Activated naive CD8-positive, alpha-beta T cell treated with anti-CD3 and anti-CD28 coated beads, Interleukin-2, amount 10 ng/mL, durations not matched to agents 7 days and 5 days (primary cell): Measurements from ENCODE around the gene FSIP1. TPM values are rescaled to one million over a fixed set of nuclear protein-coding genes. Genes with fewer than 3 reads are reported as not detected.

Source experiments
- ATAC-seq: fragments of 150-1000 bp; cut with Tn5 transposase; one replicate; pipeline ENCODE4 v1.10.0; 2021; ENCODE audit warnings: low read depth, moderate library complexity
- POLR2A ChIA-PET: fragments of 350-600 bp; sonication (Branson Sonifier 250); formaldehyde crosslinking; loops from one replicate; lab custom pipeline; 2021; ENCODE audit warnings: antibody characterized with exemption; lab: Charles Lee
- DNase-seq: peaks from one replicate; pipeline ENCODE4 v3.0.0; 2021
- H3K27ac Mint-ChIP-seq: one replicate; pipeline ENCODE4 v1.8.0; 2022; ENCODE audit warnings: mild to moderate bottlenecking, mixed read lengths
- H3K27me3 Mint-ChIP-seq: one replicate; pipeline ENCODE4 v1.8.0; 2022; ENCODE audit warnings: mild to moderate bottlenecking, moderate library complexity, mixed read lengths
- H3K36me3 Mint-ChIP-seq: one replicate; pipeline ENCODE4 v1.8.0; 2021; ENCODE audit warnings: mild to moderate bottlenecking, mixed read lengths
- H3K4me1 Mint-ChIP-seq: one replicate; pipeline ENCODE4 v1.8.0; 2021; ENCODE audit warnings: mixed read lengths
- H3K4me3 Mint-ChIP-seq: one replicate; pipeline ENCODE4 v1.8.0; 2022; ENCODE audit warnings: mild to moderate bottlenecking, moderate library complexity, mixed read lengths
- H3K9me3 Mint-ChIP-seq: one replicate; pipeline ENCODE4 v1.8.0; 2021; ENCODE audit warnings: mixed read lengths
- total RNA-seq, 2 experiments: library from RNA; stranded (reverse); gene quantifications; one replicate each; pipeline ENCODE4 v1.2.3, GENCODE V29; 2021

Gene FSIP1
- total RNA-seq, 2 experiments from 2014 or later, result 0.68 to 0.75 TPM

DNA sequence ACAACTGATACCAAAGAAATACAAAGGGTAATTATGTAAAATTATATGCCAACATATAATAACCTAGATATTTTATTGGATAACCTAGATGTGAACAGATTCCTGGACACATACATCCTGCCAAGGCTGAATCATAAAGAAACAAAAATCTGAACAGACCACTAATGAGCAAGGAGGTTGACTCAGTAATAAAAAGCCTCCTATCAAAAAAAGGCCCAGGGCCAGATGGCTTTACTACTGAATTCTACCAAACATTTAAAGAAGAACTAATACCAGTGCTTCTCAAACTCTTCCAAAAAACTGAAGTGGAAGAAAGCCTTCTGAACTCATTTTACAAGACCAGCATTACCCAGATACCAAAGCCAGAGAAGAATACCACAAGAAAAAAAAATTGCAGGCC, 169.4 kb downstream of the FSIP1 start:
- ATAC-seq (no peak), DNase-seq (no peak)
- H3K36me3 Mint-ChIP-seq, result peaks cover 10% of the 10 kb centered on the region
- POLR2A ChIA-PET, result no interaction called here
- H3K4me3 Mint-ChIP-seq, result no peak overlapping the region
- peaks cover 17% of the 10 kb centered on the region for H3K9me3 Mint-ChIP-seq
- no peak overlapping the region for H3K27ac Mint-ChIP-seq
- H3K27me3 Mint-ChIP-seq, result no peaks in the 10 kb centered on the region
- H3K4me1 Mint-ChIP-seq, result peaks cover 5% of the 10 kb centered on the region

DNA sequence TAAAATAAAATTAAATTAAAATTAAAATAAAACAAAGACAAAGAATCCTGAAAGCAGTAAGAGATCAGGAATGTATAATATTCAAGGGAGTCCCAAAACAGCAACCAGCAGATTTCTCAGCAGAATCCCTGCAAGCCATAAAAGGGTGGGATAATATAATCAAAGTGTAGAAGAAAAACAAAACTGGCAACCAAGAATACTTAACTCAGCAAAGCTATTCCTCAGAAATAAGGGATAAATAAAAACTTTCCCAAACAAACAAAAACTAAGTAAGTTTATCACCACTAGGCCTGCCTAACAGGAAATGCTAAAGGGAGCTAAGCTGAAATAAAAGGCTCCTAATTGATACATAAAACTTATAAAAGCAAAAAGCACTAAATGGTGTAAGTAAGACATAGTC, 172.0 kb downstream of the FSIP1 start:
- Mint-ChIP-seq H3K4me3 (no peak overlapping the region), H3K27ac (no peak overlapping the region), H3K27me3 (no peaks in the 10 kb centered on the region), H3K9me3 (peaks cover 16% of the 10 kb centered on the region), H3K36me3 (peaks cover 12% of the 10 kb centered on the region), H3K4me1 (peaks cover 6% of the 10 kb centered on the region)
- POLR2A ChIA-PET, result no interaction called here
- DNase-seq (no peak), ATAC-seq (no peak)

DNA sequence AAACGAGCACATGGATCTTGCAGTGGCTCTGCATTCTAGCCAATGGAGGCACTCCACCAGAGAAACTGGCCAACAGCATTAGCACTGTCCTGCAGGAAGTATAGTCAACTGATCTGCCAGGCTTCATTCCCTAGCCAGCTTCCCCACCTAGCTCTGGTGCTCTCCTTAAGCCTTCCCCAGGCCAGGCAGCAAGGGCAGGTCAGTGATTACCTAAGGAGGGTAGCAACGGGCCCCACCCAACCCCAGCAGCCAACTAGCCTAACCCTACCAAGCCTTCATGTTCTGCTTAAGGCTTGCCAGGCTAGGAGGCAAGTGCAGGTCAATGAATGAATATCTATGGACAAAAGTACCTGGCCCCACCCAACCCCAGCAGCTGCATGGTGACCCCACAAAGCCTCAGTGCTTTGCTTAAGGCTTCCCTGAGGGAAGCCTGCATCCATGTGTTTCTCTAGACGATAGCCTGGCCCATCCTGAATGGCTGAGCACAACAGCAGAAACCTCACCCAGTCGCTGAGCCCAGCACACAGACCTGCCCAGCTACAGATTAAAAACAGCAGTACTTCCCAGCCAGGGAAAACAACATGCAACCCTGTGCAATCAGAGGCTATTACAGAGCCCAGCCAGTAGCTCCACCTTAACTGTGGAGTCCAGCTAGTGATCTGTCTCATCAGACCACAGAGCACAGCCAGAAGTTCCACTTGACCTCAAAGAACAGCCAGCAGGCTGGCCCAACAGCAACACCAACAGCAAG, 173.3 kb downstream of the FSIP1 start:
- DNase-seq, result no peak
- peaks cover 12% of the 10 kb centered on the region for H3K36me3 Mint-ChIP-seq
- peaks cover 16% of the 10 kb centered on the region for H3K9me3 Mint-ChIP-seq
- POLR2A ChIA-PET, result interaction anchor here (1.0 kb wide), 1 partner anchor 15 kb away, joined by 3 read pairs; no protein-coding TSS in a partner anchor
- ATAC-seq, result no peak
- H3K27me3 Mint-ChIP-seq, result no peaks in the 10 kb centered on the region
- no peak overlapping the region for H3K27ac Mint-ChIP-seq
- H3K4me3 Mint-ChIP-seq, result no peak overlapping the region
- peaks cover 6% of the 10 kb centered on the region for H3K4me1 Mint-ChIP-seq

DNA sequence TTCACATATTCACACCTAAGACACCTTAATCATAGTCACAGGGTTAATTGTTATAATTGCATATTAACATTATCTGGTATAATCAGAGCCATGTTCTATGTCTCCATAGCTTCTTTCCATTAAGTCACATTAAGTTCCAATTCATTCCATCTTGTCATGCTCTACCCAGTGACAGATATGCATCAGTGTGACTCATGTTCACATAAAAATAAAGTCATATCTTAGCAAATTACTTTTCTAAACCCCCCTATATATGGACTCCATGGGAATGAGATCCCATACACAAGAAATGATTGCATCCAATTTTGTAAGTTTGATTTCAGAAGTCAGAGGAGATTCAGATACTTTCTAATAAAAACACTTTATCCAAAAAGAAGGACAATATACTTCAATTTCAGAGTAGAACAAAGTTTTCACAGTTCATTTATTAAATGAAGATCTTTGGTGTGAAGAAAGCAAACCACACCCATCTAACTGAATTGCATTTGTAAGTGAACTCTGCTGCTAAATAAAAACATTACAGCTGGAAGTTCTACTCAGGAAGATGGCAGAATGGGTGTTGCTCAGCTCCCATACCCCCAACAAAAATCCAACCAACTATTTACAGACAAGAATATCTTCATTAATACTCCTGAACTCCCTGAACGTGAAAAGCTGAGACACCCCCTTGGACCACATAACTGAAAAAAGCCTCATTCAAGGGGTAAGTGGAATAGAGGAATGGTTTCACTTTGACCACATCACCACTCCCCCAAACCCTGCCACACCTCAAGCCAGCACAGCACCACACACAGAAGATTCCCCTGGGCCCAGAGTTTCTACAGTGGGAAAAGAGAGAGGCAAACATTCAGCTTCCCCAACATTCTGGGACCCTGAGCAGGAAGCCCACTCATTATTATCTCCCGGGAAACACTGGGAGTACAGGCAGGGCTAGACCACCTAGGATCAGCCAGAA, 174.2 kb downstream of the FSIP1 start:
- peaks cover 6% of the 10 kb centered on the region for H3K4me1 Mint-ChIP-seq
- DNase-seq, result no peak
- H3K9me3 Mint-ChIP-seq, result peaks cover 12% of the 10 kb centered on the region
- no peaks in the 10 kb centered on the region for H3K27me3 Mint-ChIP-seq
- no peak for ATAC-seq
- H3K27ac Mint-ChIP-seq, result no peak overlapping the region
- peaks cover 8% of the 10 kb centered on the region for H3K36me3 Mint-ChIP-seq
- no peak overlapping the region for H3K4me3 Mint-ChIP-seq
- POLR2A ChIA-PET, result interaction anchor here (1.0 kb wide), 1 partner anchor 15 kb away, joined by 3 read pairs; no protein-coding TSS in a partner anchor

DNA sequence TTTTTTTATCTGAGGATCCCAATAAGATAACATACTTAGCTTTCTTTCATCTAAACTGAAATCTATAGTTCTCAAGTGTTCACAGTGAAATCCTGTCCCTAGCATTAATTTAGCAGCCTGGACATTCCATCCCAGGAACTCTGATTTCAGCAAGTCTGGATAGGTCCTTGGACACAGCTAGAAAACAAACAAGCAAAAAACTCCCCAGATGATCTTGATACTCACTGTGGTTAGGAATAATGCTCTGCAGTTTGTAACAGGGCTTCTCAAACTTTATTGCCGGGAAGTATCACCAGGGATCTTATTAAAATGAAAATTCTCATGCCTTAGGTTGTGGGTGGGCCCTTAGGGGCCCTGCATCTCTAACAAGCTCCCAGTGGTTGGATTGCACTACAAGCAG, 177.5 kb downstream of the FSIP1 start:
- Mint-ChIP-seq H3K27ac (no peak overlapping the region), H3K27me3 (no peaks in the 10 kb centered on the region), H3K36me3 (peaks cover 2% of the 10 kb centered on the region), H3K4me3 (no peak overlapping the region), H3K9me3 (peaks cover 4% of the 10 kb centered on the region), H3K4me1 (peaks cover 6% of the 10 kb centered on the region)
- ATAC-seq (no peak), DNase-seq (no peak)
- POLR2A ChIA-PET, result no interaction called here

DNA sequence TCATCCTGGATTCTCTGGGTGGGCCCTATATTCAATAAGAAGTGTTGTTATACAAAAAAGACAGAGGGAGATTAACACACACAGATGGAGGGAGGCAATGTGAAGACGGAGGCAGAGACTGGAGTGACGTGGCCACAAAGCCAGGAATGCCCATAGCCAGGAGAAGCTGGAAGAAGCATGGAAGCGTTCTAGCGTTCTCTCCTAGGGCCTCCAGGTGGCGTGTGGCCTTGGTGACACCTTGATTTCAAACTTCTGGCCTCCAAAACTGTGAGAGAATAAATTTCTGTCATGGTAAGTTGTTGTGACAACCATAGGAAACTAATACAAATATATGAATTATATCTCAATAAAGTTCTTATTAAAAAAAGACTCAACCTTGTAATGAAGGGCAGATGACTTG, 180.5 kb downstream of the FSIP1 start:
- no peaks in the 10 kb centered on the region for H3K36me3 Mint-ChIP-seq
- H3K27me3 Mint-ChIP-seq, result peaks cover 3% of the 10 kb centered on the region
- POLR2A ChIA-PET, result no interaction called here
- ATAC-seq (no peak), DNase-seq (no peak)
- H3K27ac Mint-ChIP-seq, result no peak overlapping the region
- H3K4me1 Mint-ChIP-seq, result no peaks in the 10 kb centered on the region
- H3K9me3 Mint-ChIP-seq, result no peaks in the 10 kb centered on the region
- H3K4me3 Mint-ChIP-seq, result no peak overlapping the region

DNA sequence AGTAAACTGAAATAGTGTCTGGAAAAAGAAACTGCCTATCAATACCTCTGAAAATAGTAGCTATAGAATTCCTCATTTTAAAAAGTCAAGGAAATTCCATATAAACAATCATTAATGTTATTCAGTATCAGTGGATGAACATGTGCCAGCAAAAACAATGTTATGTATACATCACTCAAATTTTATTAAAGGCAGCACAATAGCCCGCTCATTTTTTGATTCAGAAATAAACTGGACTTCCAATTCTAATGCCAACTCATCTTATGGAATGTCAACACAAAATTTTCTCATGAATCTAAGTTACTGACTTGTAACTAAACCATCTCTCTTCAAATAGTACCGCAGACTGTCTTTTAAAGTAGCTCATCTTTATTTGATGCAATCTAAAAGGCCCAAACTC, 182.8 kb downstream of the FSIP1 start:
- Mint-ChIP-seq H3K27ac (no peak overlapping the region), H3K4me3 (no peak overlapping the region), H3K9me3 (no peaks in the 10 kb centered on the region), H3K4me1 (no peaks in the 10 kb centered on the region), H3K27me3 (peaks cover 3% of the 10 kb centered on the region), H3K36me3 (no peaks in the 10 kb centered on the region)
- POLR2A ChIA-PET, result no interaction called here
- DNase-seq (no peak), ATAC-seq (no peak)

DNA sequence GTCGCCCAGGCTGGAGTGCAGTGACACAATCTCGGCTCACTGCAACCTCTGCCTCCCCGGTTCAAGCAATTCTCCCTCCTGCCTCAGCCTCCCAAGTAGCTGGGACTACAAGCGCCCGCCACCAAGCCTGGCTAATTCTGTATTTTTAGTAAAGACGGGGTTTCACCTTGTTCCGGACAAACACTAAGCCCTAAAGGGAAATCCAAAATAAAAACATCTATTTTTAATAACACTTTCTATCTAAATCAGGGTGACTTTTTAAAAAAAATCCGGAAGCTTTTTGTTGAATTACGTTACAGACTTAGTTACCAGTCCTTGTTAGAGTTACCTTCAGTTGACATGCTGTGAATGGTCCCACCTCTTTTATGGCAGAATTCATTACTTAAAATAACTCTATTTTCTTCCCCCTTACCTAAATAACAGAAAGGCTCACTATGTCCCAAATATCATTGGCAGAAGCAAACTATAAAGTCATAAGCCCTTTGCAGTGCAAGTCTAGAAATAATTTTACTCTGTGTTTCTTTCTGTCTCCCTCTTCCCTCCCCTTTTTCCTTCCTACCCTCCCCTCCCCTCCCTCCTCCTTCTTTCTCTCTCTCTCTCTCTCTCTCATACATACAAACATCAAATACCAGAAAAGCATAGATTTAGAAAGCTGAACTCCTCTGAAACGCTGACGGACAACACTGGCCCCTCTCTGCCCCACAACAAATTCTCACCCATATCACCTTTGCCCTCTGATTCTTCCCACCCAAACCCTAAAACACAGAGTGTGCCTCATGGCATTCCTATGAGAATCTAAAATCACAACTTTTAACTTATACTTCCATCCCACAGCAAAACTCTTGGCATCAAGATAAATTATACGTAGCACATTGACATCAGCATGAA, 183.4 kb downstream of the FSIP1 start:
- POLR2A ChIA-PET, result no interaction called here
- ATAC-seq (no peak), DNase-seq (no peak)
- peaks cover 3% of the 10 kb centered on the region for H3K27me3 Mint-ChIP-seq
- no peak overlapping the region for H3K4me3 Mint-ChIP-seq
- no peaks in the 10 kb centered on the region for H3K36me3 Mint-ChIP-seq
- H3K4me1 Mint-ChIP-seq, result no peaks in the 10 kb centered on the region
- no peak overlapping the region for H3K27ac Mint-ChIP-seq
- no peaks in the 10 kb centered on the region for H3K9me3 Mint-ChIP-seq

DNA sequence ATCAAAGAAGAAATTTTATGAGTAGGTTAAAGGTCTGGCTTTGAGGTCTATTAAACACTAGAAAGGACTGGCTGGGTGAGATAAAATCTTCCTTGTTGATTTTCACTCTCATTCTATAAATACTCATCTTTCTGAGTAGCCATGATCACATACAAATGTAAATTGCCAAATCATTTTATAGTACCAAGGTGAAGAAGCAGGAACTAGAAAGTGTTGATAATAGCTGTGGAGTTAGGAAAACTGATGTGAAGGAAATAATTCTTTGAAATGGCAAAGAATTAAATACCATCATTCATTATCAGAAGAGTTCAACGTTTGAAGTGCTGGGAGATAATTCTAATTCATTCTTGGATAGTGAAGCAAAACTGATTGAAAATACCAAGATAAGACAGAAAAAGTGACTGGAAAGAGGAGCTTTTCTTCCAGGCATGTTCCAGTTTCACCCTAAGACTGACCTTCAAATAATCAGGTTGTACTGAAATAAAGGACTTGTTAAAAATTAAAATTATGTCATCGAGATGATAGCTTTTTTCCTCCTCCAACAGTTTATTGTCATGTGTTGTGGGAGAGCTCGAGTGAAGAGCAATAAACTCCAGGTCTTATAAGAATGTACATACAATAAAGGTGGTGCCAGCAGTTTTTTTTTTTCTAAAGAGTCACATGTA, 184.3 kb downstream of the FSIP1 start:
- no peak overlapping the region for H3K27ac Mint-ChIP-seq
- H3K9me3 Mint-ChIP-seq, result no peaks in the 10 kb centered on the region
- peaks cover 3% of the 10 kb centered on the region for H3K27me3 Mint-ChIP-seq
- ATAC-seq (no peak), DNase-seq (no peak)
- H3K4me3 Mint-ChIP-seq, result no peak overlapping the region
- H3K36me3 Mint-ChIP-seq, result no peaks in the 10 kb centered on the region
- POLR2A ChIA-PET, result interaction anchor here (0.6 kb wide), 1 partner anchor 526 kb away, joined by 3 read pairs; no protein-coding TSS in a partner anchor
- peaks cover 2% of the 10 kb centered on the region for H3K4me1 Mint-ChIP-seq

DNA sequence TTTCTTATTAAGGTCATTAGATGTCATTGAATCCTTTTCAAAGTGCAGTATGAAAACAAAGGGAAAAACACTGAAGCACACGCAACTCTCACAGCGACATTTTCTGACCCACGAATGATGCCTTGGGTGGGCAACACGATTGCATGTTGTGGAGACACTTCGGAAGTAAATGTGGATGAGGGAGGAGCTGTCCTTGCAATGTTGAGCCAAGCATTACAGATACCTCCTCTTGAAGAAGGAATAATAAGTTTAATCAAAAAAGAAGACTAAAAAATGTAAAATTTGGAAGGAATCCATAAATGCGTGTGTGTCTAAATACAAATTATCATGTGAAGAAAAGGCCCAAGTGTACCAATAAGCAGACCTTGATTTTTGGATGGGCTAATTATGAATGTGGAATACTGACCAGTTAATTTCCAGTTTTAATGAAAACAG, 184.9 kb downstream of the FSIP1 start:
- Mint-ChIP-seq H3K4me1 (peaks cover 2% of the 10 kb centered on the region), H3K36me3 (no peaks in the 10 kb centered on the region), H3K9me3 (no peaks in the 10 kb centered on the region), H3K27me3 (peaks cover 3% of the 10 kb centered on the region), H3K4me3 (no peak overlapping the region), H3K27ac (no peak overlapping the region)
- DNase-seq (no peak), ATAC-seq (no peak)
- POLR2A ChIA-PET, result no interaction called here

DNA sequence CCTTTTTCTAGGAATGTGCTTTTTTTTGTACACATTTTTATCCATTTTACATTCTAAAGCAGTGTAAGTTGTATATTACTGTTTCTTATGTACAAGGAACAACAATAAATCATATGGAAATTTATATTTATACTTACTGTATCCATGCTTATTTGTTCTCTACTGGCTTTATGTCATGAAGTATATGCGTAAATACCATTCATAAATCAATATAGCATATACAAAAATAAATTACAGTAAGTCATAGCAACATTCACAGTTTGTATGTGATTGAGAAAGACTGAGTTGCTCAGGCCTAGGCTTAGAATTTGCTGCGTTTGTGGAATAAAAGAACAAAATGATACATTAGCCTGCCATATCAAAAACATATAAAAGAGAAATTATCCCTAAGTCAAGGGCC, 185.3 kb downstream of the FSIP1 start:
- DNase-seq, result no peak
- peaks cover 2% of the 10 kb centered on the region for H3K4me1 Mint-ChIP-seq
- H3K27ac Mint-ChIP-seq, result no peak overlapping the region
- no peak overlapping the region for H3K4me3 Mint-ChIP-seq
- no peak for ATAC-seq
- no peaks in the 10 kb centered on the region for H3K9me3 Mint-ChIP-seq
- POLR2A ChIA-PET, result no interaction called here
- H3K27me3 Mint-ChIP-seq, result peaks cover 3% of the 10 kb centered on the region
- no peaks in the 10 kb centered on the region for H3K36me3 Mint-ChIP-seq

DNA sequence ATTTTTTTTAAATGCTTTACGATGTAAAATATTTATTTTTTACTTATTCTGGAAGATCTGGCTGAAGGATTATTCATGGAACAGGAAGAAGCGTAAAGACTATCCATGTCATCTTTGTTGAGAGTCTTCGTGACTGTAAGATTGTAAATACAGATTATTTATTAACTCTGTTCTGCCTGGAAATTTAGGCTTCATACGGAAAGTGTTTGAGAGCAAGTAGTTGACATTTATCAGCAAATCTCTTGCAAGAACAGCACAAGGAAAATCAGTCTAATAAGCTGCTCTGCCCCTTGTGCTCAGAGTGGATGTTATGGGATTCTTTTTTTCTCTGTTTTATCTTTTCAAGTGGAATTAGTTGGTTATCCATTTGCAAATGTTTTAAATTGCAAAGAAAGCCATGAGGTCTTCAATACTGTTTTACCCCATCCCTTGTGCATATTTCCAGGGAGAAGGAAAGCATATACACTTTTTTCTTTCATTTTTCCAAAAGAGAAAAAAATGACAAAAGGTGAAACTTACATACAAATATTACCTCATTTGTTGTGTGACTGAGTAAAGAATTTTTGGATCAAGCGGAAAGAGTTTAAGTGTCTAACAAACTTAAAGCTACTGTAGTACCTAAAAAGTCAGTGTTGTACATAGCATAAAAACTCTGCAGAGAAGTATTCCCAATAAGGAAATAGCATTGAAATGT, 186.1 kb downstream of the FSIP1 start:
- Mint-ChIP-seq H3K4me1 (peaks cover 2% of the 10 kb centered on the region), H3K27ac (no peak overlapping the region), H3K4me3 (no peak overlapping the region), H3K36me3 (no peaks in the 10 kb centered on the region), H3K27me3 (peaks cover 3% of the 10 kb centered on the region), H3K9me3 (no peaks in the 10 kb centered on the region)
- POLR2A ChIA-PET, result no interaction called here
- no peak for ATAC-seq
- DNase-seq, result no peak
